Esophagus muscularis mucosa (tissue), 4 donors: Measurements from ENCODE around the gene TMEM179. TPM values are rescaled to one million over a fixed set of nuclear protein-coding genes. Genes with fewer than 3 reads are reported as not detected.
"Not testable (repeated sequence)": the region's sequence is repeated elsewhere in the genome, so short reads cannot be mapped to it uniquely, and the experiment has no call there.

ENCODE experiments used
- DNase-seq: peaks from one replicate; pipeline ENCODE4 v3.0.0-alpha.2; 2017; ENCODE audit errors: extremely low spot score
- H3K27ac ChIP-seq, 4 donors: fragments of 200-600 bp; sonication (generic); replicated peaks in 1 of 4; 1 replicate in 3 of 4; 2 replicates in 1 of 4; pipeline ENCODE4 v1.5.1; 2016 to 2019; ENCODE audit warnings: mild to moderate bottlenecking in 1 of 4
- H3K27me3 ChIP-seq, 4 donors: fragments of 200-600 bp; sonication (generic); one replicate each; pipeline versions ENCODE4 v1.5.1 to v1.6.0; 2016 to 2019
- H3K36me3 ChIP-seq, 4 donors: fragments of 200-600 bp; sonication (generic); one replicate each; pipeline ENCODE4 v1.5.1; 2016 to 2019
- H3K4me1 ChIP-seq, 4 donors: fragments of 200-600 bp; sonication (generic); one replicate each; pipeline ENCODE4 v1.5.1; 2016 to 2019
- H3K4me3 ChIP-seq, 4 donors: fragments of 200-600 bp; sonication (generic); 1 replicate in 2 of 4; 2 replicates in 2 of 4; pipeline ENCODE4 v1.5.1; 2016 to 2019; ENCODE audit warnings: mild to moderate bottlenecking in 4 of 4, moderate library complexity in 1 of 4
- H3K9me3 ChIP-seq, 4 donors: fragments of 200-600 bp; sonication (generic); 1 replicate in 3 of 4; 2 replicates in 1 of 4; pipeline ENCODE4 v1.5.1; 2016 to 2019
- CTCF ChIP-seq, 3 experiments: fragments of 200-600 bp in 2 of 3; fragments of 450-650 bp in 1 of 3; sonication (generic) in 2 of 3; IDR thresholded peaks; one replicate each; pipeline ENCODE4 v1.5.1; 2017 to 2019; ENCODE audit warnings: antibody characterized with exemption in 3 of 3, mild to moderate bottlenecking in 2 of 3, moderate library complexity in 1 of 3
- EP300 ChIP-seq: sonication (generic); formaldehyde crosslinking; IDR thresholded peaks from one replicate; pipeline ENCODE4 v1.6.1; 2017; ENCODE audit warnings: antibody characterized with exemption
- POLR2A ChIP-seq: fragments of 450-650 bp; IDR thresholded peaks from one replicate; pipeline ENCODE4 v1.6.1; 2017; ENCODE audit warnings: antibody characterized with exemption, moderate library complexity, mild to moderate bottlenecking, low read depth
- POLR2AphosphoS5 ChIP-seq, 2 donors: sonication (generic); formaldehyde crosslinking; IDR thresholded peaks; one replicate each; pipeline ENCODE4 v1.6.1; 2017; ENCODE audit warnings: antibody characterized with exemption in 2 of 2
- WGBS: methylation state at CpG from one replicate; pipeline ENCODE4 v1.1.5; 2018; 5-methylcytosine and 5-hydroxymethylcytosine counted together
- intact Hi-C: fragments of 100-400 bp; cut with DNase I; formaldehyde crosslinking; loops from one replicate; pipeline ENCODE4 v1.15.1; 2023
- total RNA-seq, 4 donors: library from RNA; depleted of rRNA; stranded (reverse); fragments of >200 nt; gene quantifications; one replicate each; pipeline versions ENCODE4 v1.1.0 to v1.2.1, GENCODE V29; 2016

TMEM179 gene
- total RNA-seq, 4 donors from 2014 or later: 1.4 to 4.2 (median 1.9) TPM

GRCh38 chr14:104582005-104582404, 22.6 kb downstream of the TMEM179 start:
- no peak overlapping the region for H3K27ac ChIP-seq
- no peaks in the 10 kb centered on the region for H3K9me3 ChIP-seq
- intact Hi-C loops: no loop called here
- peaks cover 0 to 63% (median 0%) of the 10 kb centered on the region in 4 donors for H3K27me3 ChIP-seq
- H3K4me3 ChIP-seq: no peak overlapping the region
- whole genome bisulfite sequencing: 60% methylated on average over 7 of the region's 20 CpGs
- no peak for TF ChIP-seq CTCF (IDR thresholded peaks at IDR 0.05)
- TF ChIP-seq POLR2AphosphoS5 (IDR thresholded peaks at IDR 0.05): no peak
- no peak for TF ChIP-seq EP300
- no peak for TF ChIP-seq POLR2A
- H3K4me1 ChIP-seq: peaks cover 24 to 40% (median 37%) of the 10 kb centered on the region in 4 donors
- no peak for DNase-seq
- no peaks in the 10 kb centered on the region for H3K36me3 ChIP-seq

- 58% methylated on average over 4 of the region's 9 CpGs for WGBS
These were observed 23.1 kb downstream of the TMEM179 start for GRCh38 chr14:104581521-104581920.

GRCh38 chr14:104580961-104581360, 23.6 kb downstream of the TMEM179 start:
- Histone ChIP-seq H3K36me3 (no peaks in the 10 kb centered on the region), H3K4me1 (peaks cover 24 to 40% (median 35%) of the 10 kb centered on the region in 4 donors), H3K4me3 (no peak overlapping the region), H3K9me3 (no peaks in the 10 kb centered on the region), H3K27ac (no peak overlapping the region), H3K27me3 (peaks cover 0 to 66% (median 0%) of the 10 kb centered on the region in 4 donors)
- WGBS: 30% methylated on average over 2 of the region's 9 CpGs
- intact Hi-C loops: no loop called here
- TF ChIP-seq POLR2A: no peak
- TF ChIP-seq EP300: no peak
- TF ChIP-seq CTCF (IDR thresholded peaks at IDR 0.05): no peak
- no peak for TF ChIP-seq POLR2AphosphoS5 (IDR thresholded peaks at IDR 0.05)
- no peak for DNase-seq

More at GRCh38 chr14:104581521-104581920, 23.1 kb downstream of the TMEM179 start:
- TF ChIP-seq EP300 (no peak), CTCF (IDR thresholded peaks at IDR 0.05) (no peak), POLR2AphosphoS5 (IDR thresholded peaks at IDR 0.05) (no peak), POLR2A (no peak)
- Histone ChIP-seq H3K4me1 (peaks cover 24 to 40% (median 35%) of the 10 kb centered on the region in 4 donors), H3K36me3 (no peaks in the 10 kb centered on the region), H3K9me3 (no peaks in the 10 kb centered on the region), H3K27me3 (peaks cover 0 to 66% (median 0%) of the 10 kb centered on the region in 4 donors), H3K27ac (no peak overlapping the region), H3K4me3 (no peak overlapping the region)
- no peak for DNase-seq
- intact Hi-C loops: no loop called here

GRCh38 chr14:104579939-104580338, 24.6 kb downstream of the TMEM179 start:
- DNase-seq, H3K27ac ChIP-seq, H3K4me3 ChIP-seq, H3K36me3 ChIP-seq, H3K9me3 ChIP-seq, intact Hi-C loops: not testable (repeated sequence)
- peaks cover 24 to 40% (median 32%) of the 10 kb centered on the region in 4 donors for H3K4me1 ChIP-seq
- WGBS: 90% methylated on average over 3 of the region's 6 CpGs
- H3K27me3 ChIP-seq: peaks cover 0 to 68% (median 0%) of the 10 kb centered on the region in 4 donors

GRCh38 chr14:104579507-104579906, 25.1 kb downstream of the TMEM179 start, which contains the start of gene C14orf180:
Gene C14orf180 (plus strand): TSS chr14:104579764. CDS start chr14:104586431, 6,667 bp downstream.
- H3K27ac ChIP-seq: no peak within 1 kb of the TSS

More at GRCh38 chr14:104579507-104579906, 25.1 kb downstream of the TMEM179 start, which contains the start of gene C14orf180:
- Histone ChIP-seq H3K36me3 (no peaks in the 10 kb centered on the region), H3K4me3 (no peak within 1 kb of the TSS), H3K4me1 (peaks cover 23 to 40% (median 32%) of the 10 kb centered on the region in 4 donors), H3K27me3 (peaks cover 0 to 67% (median 0%) of the 10 kb centered on the region in 4 donors), H3K9me3 (no peaks in the 10 kb centered on the region)
- no peak for DNase-seq
- 75% methylated on average over 13 of the region's 17 CpGs for WGBS
- TF ChIP-seq CTCF (IDR thresholded peaks at IDR 0.05) (no peak), POLR2AphosphoS5 (IDR thresholded peaks at IDR 0.05) (no peak), EP300 (no peak), POLR2A (no peak)
- intact Hi-C loops: no loop called here
